ENCODE data around the gene AKAP1. TPM values are rescaled to one million over a fixed set of nuclear protein-coding genes. Genes with fewer than 3 reads are reported as not detected.

The AKAP1 gene
- total and polyA plus RNA-seq, 2 donors (not counting 1 experiment from before 2014, with no cell fraction given), result 4.8 to 9.1 TPM

DNA sequence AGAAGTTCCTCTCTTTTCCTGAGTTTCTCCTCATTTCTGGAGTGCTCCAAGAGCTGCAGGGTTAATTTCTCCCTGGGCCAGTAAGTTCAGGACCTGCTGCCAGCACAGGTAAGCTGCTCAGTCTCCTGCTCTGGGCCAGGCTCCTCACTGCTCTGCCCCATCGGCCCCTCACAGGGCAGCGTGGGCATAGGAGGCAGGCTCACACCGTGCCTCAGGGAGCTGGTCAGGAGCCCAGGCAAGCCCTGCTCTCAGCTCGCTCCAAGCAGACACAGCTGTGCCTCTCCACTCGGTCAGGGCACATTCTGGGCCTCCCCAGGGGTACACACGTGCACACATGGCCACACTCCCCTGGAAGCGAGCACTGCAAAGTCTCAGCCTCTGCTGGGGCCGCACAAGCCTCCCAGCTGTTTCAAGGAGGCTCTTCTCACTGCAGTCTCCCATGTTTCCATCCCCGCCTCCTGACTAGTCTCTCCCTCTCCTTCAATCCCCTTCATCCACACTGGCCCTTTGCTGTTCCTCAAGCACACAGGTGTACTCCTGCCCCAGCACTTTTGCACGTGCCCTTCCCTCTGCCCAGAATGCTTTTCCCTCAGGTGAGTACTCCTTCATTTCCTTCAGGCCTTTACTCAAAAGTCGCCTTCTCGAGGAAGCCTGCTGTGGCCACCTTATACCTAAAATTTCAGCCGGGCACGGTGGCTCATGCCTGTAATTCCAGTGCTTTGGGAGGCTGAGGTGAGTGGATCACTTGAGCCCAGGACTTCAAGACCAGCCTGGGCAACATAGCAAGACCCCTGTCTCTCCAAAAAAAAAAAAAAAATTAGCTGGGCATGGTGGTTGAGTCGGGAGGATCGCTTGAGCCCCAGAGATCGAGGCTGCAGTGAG lies 53.2 kb downstream of the AKAP1 start:
- TF ChIP-seq EZH2 (IDR thresholded peaks at IDR 0.05; ENCODE audit: low read length, missing control alignments), result no peak
- TF ChIP-seq, protein P1, sequence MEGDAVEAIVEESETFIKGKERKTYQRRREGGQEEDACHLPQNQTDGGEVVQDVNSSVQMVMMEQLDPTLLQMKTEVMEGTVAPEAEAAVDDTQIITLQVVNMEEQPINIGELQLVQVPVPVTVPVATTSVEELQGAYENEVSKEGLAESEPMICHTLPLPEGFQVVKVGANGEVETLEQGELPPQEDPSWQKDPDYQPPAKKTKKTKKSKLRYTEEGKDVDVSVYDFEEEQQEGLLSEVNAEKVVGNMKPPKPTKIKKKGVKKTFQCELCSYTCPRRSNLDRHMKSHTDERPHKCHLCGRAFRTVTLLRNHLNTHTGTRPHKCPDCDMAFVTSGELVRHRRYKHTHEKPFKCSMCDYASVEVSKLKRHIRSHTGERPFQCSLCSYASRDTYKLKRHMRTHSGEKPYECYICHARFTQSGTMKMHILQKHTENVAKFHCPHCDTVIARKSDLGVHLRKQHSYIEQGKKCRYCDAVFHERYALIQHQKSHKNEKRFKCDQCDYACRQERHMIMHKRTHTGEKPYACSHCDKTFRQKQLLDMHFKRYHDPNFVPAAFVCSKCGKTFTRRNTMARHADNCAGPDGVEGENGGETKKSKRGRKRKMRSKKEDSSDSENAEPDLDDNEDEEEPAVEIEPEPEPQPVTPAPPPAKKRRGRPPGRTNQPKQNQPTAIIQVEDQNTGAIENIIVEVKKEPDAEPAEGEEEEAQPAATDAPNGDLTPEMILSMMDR (conservative IDR thresholded peaks at IDR 0.05 in 1 of 2, IDR thresholded peaks at IDR 0.05 in 1 of 2; ENCODE audit: low read depth in 1 of 2, low read length in 2 of 2), result no peak
- Histone ChIP-seq H4K20me1 (ENCODE audit: control insufficient read depth, extremely low read depth, insufficient read depth, low read length) (no peaks in the 10 kb centered on the region), H3K9ac (ENCODE audit: insufficient read depth, low read length) (no peak overlapping the region), H3K27me3 (ENCODE audit: control insufficient read depth, insufficient read depth, low read length) (no peaks in the 10 kb centered on the region), H3K27ac (ENCODE audit: insufficient read depth, low read length) (no peak overlapping the region), H3K4me2 (ENCODE audit: extremely low read depth, insufficient read depth, low read length) (no peak overlapping the region), H3K36me3 (ENCODE audit: control insufficient read depth, insufficient read depth, low read length) (no peaks in the 10 kb centered on the region), H3K79me2 (ENCODE audit: control insufficient read depth, insufficient read depth, low read length) (no peaks in the 10 kb centered on the region), H2AFZ (ENCODE audit: low read length) (no peak overlapping the region), H3K9me3 (ENCODE audit: control insufficient read depth, insufficient read depth, low read depth, low read length) (no peaks in the 10 kb centered on the region), H3K4me1 (ENCODE audit: control insufficient read depth, extremely low read depth, insufficient read depth, low read length) (no peaks in the 10 kb centered on the region), H3K4me3 (replicated peaks in 1 of 4; ENCODE audit: control extremely low read depth in 1 of 4, insufficient read depth in 1 of 4, low read depth in 3 of 4, low read length in 4 of 4) (no peak overlapping the region)
- no peak for DNase-seq (ENCODE audit: low read depth in 2 of 2)

- no peaks in the 10 kb centered on the region for H3K79me2 ChIP-seq (ENCODE audit: control insufficient read depth, insufficient read depth, low read length)
- TF ChIP-seq, protein P1 (conservative IDR thresholded peaks at IDR 0.05 in 1 of 2, IDR thresholded peaks at IDR 0.05 in 1 of 2; ENCODE audit: low read depth in 1 of 2, low read length in 2 of 2), result no peak
- no peak for TF ChIP-seq EZH2 (IDR thresholded peaks at IDR 0.05; ENCODE audit: low read length, missing control alignments)
- H2AFZ ChIP-seq (ENCODE audit: low read length), result no peak overlapping the region
- no peaks in the 10 kb centered on the region for H3K36me3 ChIP-seq (ENCODE audit: control insufficient read depth, insufficient read depth, low read length)
- no peaks in the 10 kb centered on the region for H4K20me1 ChIP-seq (ENCODE audit: control insufficient read depth, extremely low read depth, insufficient read depth, low read length)
- DNase-seq (ENCODE audit: low read depth in 2 of 2), result peak; percentile 14 to 22
- H3K9ac ChIP-seq (ENCODE audit: insufficient read depth, low read length), result no peak overlapping the region
- H3K9me3 ChIP-seq (ENCODE audit: control insufficient read depth, insufficient read depth, low read depth, low read length), result no peaks in the 10 kb centered on the region
- H3K4me3 ChIP-seq (replicated peaks in 1 of 4; ENCODE audit: control extremely low read depth in 1 of 4, insufficient read depth in 1 of 4, low read depth in 3 of 4, low read length in 4 of 4), result no peak overlapping the region
- no peak overlapping the region for H3K4me2 ChIP-seq (ENCODE audit: extremely low read depth, insufficient read depth, low read length)
- H3K4me1 ChIP-seq (ENCODE audit: control insufficient read depth, extremely low read depth, insufficient read depth, low read length), result no peaks in the 10 kb centered on the region
- no peak overlapping the region for H3K27ac ChIP-seq (ENCODE audit: insufficient read depth, low read length)
- H3K27me3 ChIP-seq (ENCODE audit: control insufficient read depth, insufficient read depth, low read length), result no peaks in the 10 kb centered on the region
Measured at GRCh38 chr17:57138956-57139576, 54.0 kb downstream of the AKAP1 start.

- Histone ChIP-seq H3K27me3 (ENCODE audit: control insufficient read depth, insufficient read depth, low read length) (no peaks in the 10 kb centered on the region), H3K4me2 (ENCODE audit: extremely low read depth, insufficient read depth, low read length) (no peak overlapping the region), H3K9ac (ENCODE audit: insufficient read depth, low read length) (no peak overlapping the region), H3K9me3 (ENCODE audit: control insufficient read depth, insufficient read depth, low read depth, low read length) (no peaks in the 10 kb centered on the region), H3K4me3 (replicated peaks in 1 of 4; ENCODE audit: control extremely low read depth in 1 of 4, insufficient read depth in 1 of 4, low read depth in 3 of 4, low read length in 4 of 4) (no peak overlapping the region), H3K27ac (ENCODE audit: insufficient read depth, low read length) (no peak overlapping the region), H4K20me1 (ENCODE audit: control insufficient read depth, extremely low read depth, insufficient read depth, low read length) (no peaks in the 10 kb centered on the region), H3K79me2 (ENCODE audit: control insufficient read depth, insufficient read depth, low read length) (no peaks in the 10 kb centered on the region), H2AFZ (ENCODE audit: low read length) (no peak overlapping the region), H3K36me3 (ENCODE audit: control insufficient read depth, insufficient read depth, low read length) (no peaks in the 10 kb centered on the region), H3K4me1 (ENCODE audit: control insufficient read depth, extremely low read depth, insufficient read depth, low read length) (no peaks in the 10 kb centered on the region)
- TF ChIP-seq EZH2 (IDR thresholded peaks at IDR 0.05; ENCODE audit: low read length, missing control alignments), result no peak
- TF ChIP-seq, protein P1 (conservative IDR thresholded peaks at IDR 0.05 in 1 of 2, IDR thresholded peaks at IDR 0.05 in 1 of 2; ENCODE audit: low read depth in 1 of 2, low read length in 2 of 2), result no peak
- no peak for DNase-seq (ENCODE audit: low read depth in 2 of 2)
Measured at GRCh38 chr17:57140316-57140715, 55.3 kb downstream of the AKAP1 start.
